Neuronal stem cell (in vitro differentiated cells): Measurements from ENCODE around the gene SLC4A7.
"Not testable (repeated sequence)": the region's sequence is repeated elsewhere in the genome, so short reads cannot be mapped to it uniquely, and the experiment has no call there.

Experiments
- DNase-seq: peaks from one replicate; pipeline ENCODE4 v3.0.0-alpha.2; 2013; ENCODE audit warnings: low spot score
- H2AFZ ChIP-seq: one replicate; pipeline ENCODE4 v1.6.1; 2013; ENCODE audit warnings: mild to moderate bottlenecking, low read length, inconsistent platforms
- H2AK5ac ChIP-seq: 2 replicates; pipeline ENCODE4 v1.6.1; 2013; ENCODE audit warnings: low read depth, mild to moderate bottlenecking, inconsistent platforms, low read length, moderate library complexity, mixed read lengths
- H2BK120ac ChIP-seq: 2 replicates; pipeline ENCODE4 v1.6.1; 2013; ENCODE audit warnings: low read depth, mild to moderate bottlenecking, inconsistent platforms, low read length, moderate library complexity, mixed read lengths
- H2BK12ac ChIP-seq: one replicate; pipeline ENCODE4 v1.6.1; 2013; ENCODE audit warnings: low read length, inconsistent platforms
- H2BK15ac ChIP-seq: 2 replicates; pipeline ENCODE4 v1.6.1; 2013; ENCODE audit warnings: mild to moderate bottlenecking, low read length, inconsistent platforms, mixed read lengths
- H2BK5ac ChIP-seq: one replicate; pipeline ENCODE4 v1.6.1; 2013; ENCODE audit warnings: inconsistent platforms, mild to moderate bottlenecking, low read length, moderate library complexity
- H3K14ac ChIP-seq: one replicate; pipeline ENCODE4 v1.6.1; 2013; ENCODE audit warnings: low read length, inconsistent platforms
- H3K18ac ChIP-seq: 2 replicates; pipeline ENCODE4 v1.6.1; 2013; ENCODE audit warnings: low read length, inconsistent platforms
- H3K23ac ChIP-seq: 2 replicates; pipeline ENCODE4 v1.6.1; 2013; ENCODE audit warnings: low read depth, mild to moderate bottlenecking, mixed read lengths, low read length, inconsistent platforms; ENCODE audit not compliant: poor library complexity
- H3K27ac ChIP-seq: replicated peaks from 3 replicates; pipeline ENCODE4 v1.5.1; 2013; ENCODE audit warnings: low read length, inconsistent platforms
- H3K27me3 ChIP-seq, 3 experiments: 2 replicates each; pipeline ENCODE4 v1.6.1; 2013; ENCODE audit warnings: low read length in 3 of 3, mild to moderate bottlenecking in 2 of 3, inconsistent platforms in 1 of 3, low read depth in 1 of 3, mixed read lengths in 1 of 3, moderate library complexity in 1 of 3; ENCODE audit not compliant: control insufficient read depth in 3 of 3, insufficient read depth in 3 of 3
- H3K36me3 ChIP-seq, 2 donors: replicated peaks in 1 of 2; 2 replicates each; pipeline ENCODE4 v1.6.1; 2013; ENCODE audit warnings: low read length in 2 of 2; ENCODE audit not compliant: control insufficient read depth in 2 of 2, insufficient read depth in 2 of 2
- H3K4ac ChIP-seq: 2 replicates; pipeline ENCODE4 v1.6.1; 2013; ENCODE audit warnings: inconsistent platforms, mild to moderate bottlenecking, low read length, moderate library complexity
- H3K4me1 ChIP-seq, 2 donors: 1 replicate in 1 of 2; 2 replicates in 1 of 2; pipeline ENCODE4 v1.6.1; 2013; ENCODE audit warnings: low read length in 2 of 2, low read depth in 1 of 2; ENCODE audit not compliant: control insufficient read depth in 2 of 2, insufficient read depth in 1 of 2
- H3K4me2 ChIP-seq: one replicate; pipeline ENCODE4 v1.6.1; 2013; ENCODE audit warnings: mild to moderate bottlenecking, low read length, inconsistent platforms; ENCODE audit not compliant: insufficient read depth, poor library complexity, severe bottlenecking
- H3K4me3 ChIP-seq, 2 donors: 2 replicates each; pipeline ENCODE4 v1.5.1; 2013; ENCODE audit warnings: low read length in 2 of 2, mild to moderate bottlenecking in 2 of 2, inconsistent platforms in 1 of 2, moderate library complexity in 1 of 2
- H3K79me1 ChIP-seq: one replicate; pipeline ENCODE4 v1.6.1; 2013; ENCODE audit warnings: low read depth, mild to moderate bottlenecking, inconsistent platforms, low read length, moderate library complexity
- H3K9ac ChIP-seq: one replicate; pipeline ENCODE4 v1.6.1; 2013; ENCODE audit warnings: mild to moderate bottlenecking, low read depth, low read length, inconsistent platforms; ENCODE audit not compliant: poor library complexity
- H3K9me3 ChIP-seq, 2 donors: replicated peaks in 1 of 2; 2 replicates each; pipeline versions ENCODE3 to v1.6.1; 2013; ENCODE audit warnings: low read length in 2 of 2, mild to moderate bottlenecking in 2 of 2, inconsistent platforms in 1 of 2, low read depth in 1 of 2, mixed read lengths in 1 of 2, moderate library complexity in 1 of 2; ENCODE audit not compliant: control insufficient read depth in 2 of 2, insufficient read depth in 1 of 2
- H4K8ac ChIP-seq: one replicate; pipeline ENCODE4 v1.6.1; 2013; ENCODE audit warnings: low read depth, mild to moderate bottlenecking, inconsistent platforms, low read length, moderate library complexity
- H4K91ac ChIP-seq: one replicate; pipeline ENCODE4 v1.6.1; 2013; ENCODE audit warnings: low read length, low read depth, mild to moderate bottlenecking, inconsistent platforms; ENCODE audit not compliant: poor library complexity
- WGBS, 2 donors: extraction: QIAGEN DNeasy Blood & Tissue Kit; methylation state at CpG; one replicate each; pipeline ENCODE4 v1.1.7; 2013; ENCODE audit warnings: missing lambda C conversion rate in 2 of 2, mixed read lengths in 1 of 2; ENCODE audit not compliant: insufficient read length in 2 of 2, insufficient replicate concordance in 1 of 2; ENCODE audit errors: extremely low coverage in 2 of 2; 5-methylcytosine and 5-hydroxymethylcytosine counted together

Gene SLC4A7

DNA sequence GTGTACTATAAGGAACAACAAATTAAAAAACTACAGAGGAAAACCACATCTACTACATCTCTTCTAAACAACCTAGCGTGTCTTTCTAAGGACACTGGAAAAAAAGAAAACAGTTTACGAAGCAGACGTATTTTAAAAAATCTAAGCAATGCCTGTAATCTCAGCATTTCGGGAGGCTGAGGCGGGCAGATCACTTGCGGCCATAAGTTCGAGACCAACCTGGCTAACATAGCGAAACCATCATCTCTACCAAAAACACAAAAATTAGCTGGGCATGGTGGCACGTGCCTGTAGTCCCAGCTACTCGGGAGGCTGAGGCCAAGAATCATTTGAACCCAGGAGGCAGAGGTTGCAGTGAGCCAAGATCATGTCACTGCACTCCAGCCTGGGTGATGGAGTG lies 91.8 kb downstream of the SLC4A7 start:
- WGBS, 2 donors, result no CpG with 5 or more reads among the region's 10 CpGs
- not testable (repeated sequence) for H3K4me1 ChIP-seq, H3K18ac ChIP-seq, H2AK5ac ChIP-seq, H3K9ac ChIP-seq, H3K23ac ChIP-seq, H3K27ac ChIP-seq, H2AFZ ChIP-seq, H3K4ac ChIP-seq, H2BK15ac ChIP-seq, H3K14ac ChIP-seq, H3K4me3 ChIP-seq, H3K27me3 ChIP-seq, H3K79me1 ChIP-seq, H4K91ac ChIP-seq, H4K8ac ChIP-seq, H3K4me2 ChIP-seq, H2BK12ac ChIP-seq, DNase-seq, H2BK120ac ChIP-seq, H2BK5ac ChIP-seq
- Histone ChIP-seq H3K9me3 (peaks cover 0 to 21% of the 10 kb centered on the region in 2 donors), H3K36me3 (peaks cover 4 to 99% of the 10 kb centered on the region in 2 donors)

DNA sequence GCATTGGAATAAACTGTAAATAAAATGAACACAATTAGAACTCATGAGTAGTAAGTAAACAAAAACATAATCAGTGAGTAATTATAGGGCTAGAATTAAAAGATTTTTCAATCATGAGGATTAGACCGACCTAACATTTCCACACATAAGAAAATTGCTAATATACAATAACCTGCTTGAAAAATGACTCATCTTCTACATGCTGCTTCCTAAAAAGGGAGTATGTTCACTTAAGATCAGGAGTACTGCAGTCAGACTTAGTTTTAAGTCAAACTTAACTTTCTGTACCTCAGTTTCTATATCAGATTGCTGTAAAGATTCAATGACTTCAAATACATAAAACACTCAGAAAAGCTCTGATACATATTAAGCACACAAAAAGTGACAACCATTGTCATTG lies 92.4 kb downstream of the SLC4A7 start:
- H3K9me3 ChIP-seq, result peaks cover 0 to 21% of the 10 kb centered on the region in 2 donors
- H2AK5ac ChIP-seq, result no peak overlapping the region
- H3K27ac ChIP-seq, result no peak overlapping the region
- H4K91ac ChIP-seq, result no peak overlapping the region
- H2BK5ac ChIP-seq, result no peak overlapping the region
- H4K8ac ChIP-seq, result no peak overlapping the region
- H3K27me3 ChIP-seq, result no peaks in the 10 kb centered on the region
- no peak overlapping the region for H3K4ac ChIP-seq
- no peak overlapping the region for H3K9ac ChIP-seq
- no peak overlapping the region for H3K4me2 ChIP-seq
- H3K4me3 ChIP-seq, result no peak overlapping the region
- H2BK12ac ChIP-seq, result no peak overlapping the region
- no peak for DNase-seq
- H2BK120ac ChIP-seq, result no peak overlapping the region
- no peak overlapping the region for H3K23ac ChIP-seq
- peaks cover 2% of the 10 kb centered on the region for H3K79me1 ChIP-seq
- H2AFZ ChIP-seq, result no peak overlapping the region
- no CpG with 5 or more reads among the region's 1 CpG for WGBS, 2 donors
- H3K4me1 ChIP-seq, result no peaks in the 10 kb centered on the region
- no peak overlapping the region for H3K18ac ChIP-seq
- no peak overlapping the region for H3K14ac ChIP-seq
- H2BK15ac ChIP-seq, result no peak overlapping the region
- H3K36me3 ChIP-seq, result peaks cover 4 to 99% of the 10 kb centered on the region in 2 donors

DNA sequence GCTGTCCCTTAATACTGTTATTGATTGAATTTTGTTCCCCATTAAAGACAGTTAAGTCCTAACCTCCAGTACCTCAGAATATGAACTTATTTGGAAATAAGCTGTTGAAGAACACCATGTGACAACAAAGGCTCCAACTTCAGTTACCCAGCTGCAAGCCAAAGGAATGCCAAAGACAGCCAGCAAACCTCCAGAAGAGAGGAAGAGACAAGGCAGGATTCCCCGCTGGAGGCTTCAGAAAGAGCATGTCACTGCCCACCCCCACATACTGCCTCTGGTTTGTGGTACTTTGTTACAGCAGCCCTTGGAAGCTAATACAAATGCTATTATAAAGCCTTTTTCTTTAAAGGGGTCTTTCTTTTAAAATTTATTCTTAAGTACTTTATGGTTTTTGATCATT lies 96.6 kb downstream of the SLC4A7 start:
- Histone ChIP-seq H3K4me2 (no peak overlapping the region), H3K9me3 (peaks cover 0 to 21% of the 10 kb centered on the region in 2 donors), H3K4ac (no peak overlapping the region), H2AFZ (no peak overlapping the region), H2AK5ac (no peak overlapping the region), H4K91ac (no peak overlapping the region), H3K9ac (no peak overlapping the region), H3K36me3 (peaks cover 5 to 99% of the 10 kb centered on the region in 2 donors), H3K4me3 (no peak overlapping the region), H2BK12ac (no peak overlapping the region), H2BK120ac (no peak overlapping the region), H3K14ac (no peak overlapping the region), H2BK15ac (no peak overlapping the region), H3K27me3 (no peaks in the 10 kb centered on the region), H3K27ac (no peak overlapping the region), H4K8ac (no peak overlapping the region), H3K79me1 (peaks cover 4% of the 10 kb centered on the region), H2BK5ac (no peak overlapping the region), H3K18ac (no peak overlapping the region), H3K4me1 (no peaks in the 10 kb centered on the region), H3K23ac (no peak overlapping the region)
- no CpG with 5 or more reads among the region's 1 CpG for WGBS, 2 donors
- DNase-seq, result no peak

DNA sequence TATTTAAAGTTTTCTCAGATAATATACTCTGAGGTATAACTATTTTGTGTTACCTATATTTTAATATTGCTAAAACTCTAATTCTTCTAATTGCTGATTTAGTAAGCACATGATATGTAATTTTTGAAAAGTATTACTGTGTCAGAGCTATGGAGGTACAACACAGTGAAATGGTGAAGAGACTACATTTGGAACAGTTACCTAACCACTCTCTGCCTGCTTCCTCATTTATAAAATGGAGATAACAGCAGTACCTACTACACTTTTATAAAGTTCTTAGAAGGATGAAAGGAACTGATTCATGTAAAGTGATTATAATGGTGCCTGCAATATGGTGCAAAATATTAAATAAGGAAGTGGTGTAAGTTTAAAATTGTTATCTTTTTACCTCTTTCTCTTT lies 98.7 kb downstream of the SLC4A7 start:
- Histone ChIP-seq H3K4me2 (no peak overlapping the region), H2BK120ac (no peak overlapping the region), H3K18ac (no peak overlapping the region), H3K36me3 (peaks cover 5 to 100% of the 10 kb centered on the region in 2 donors), H4K8ac (no peak overlapping the region), H2AFZ (no peak overlapping the region), H3K27ac (no peak overlapping the region), H3K9me3 (peaks cover 0 to 21% of the 10 kb centered on the region in 2 donors), H2AK5ac (no peak overlapping the region), H3K23ac (no peak overlapping the region), H3K14ac (no peak overlapping the region), H4K91ac (no peak overlapping the region), H3K4me3 (no peak overlapping the region), H3K9ac (no peak overlapping the region), H3K4me1 (no peaks in the 10 kb centered on the region), H3K4ac (no peak overlapping the region), H3K27me3 (no peaks in the 10 kb centered on the region), H2BK15ac (no peak overlapping the region), H2BK5ac (no peak overlapping the region), H3K79me1 (peaks cover 1% of the 10 kb centered on the region), H2BK12ac (no peak overlapping the region)
- no peak for DNase-seq
